GM21737 (cell line): ENCODE measurements around the gene SPRED1.

Source experiments
- ATAC-seq: cut with Tn5 transposase; IDR thresholded peaks from one replicate; pipeline ENCODE4 v1.9.1; 2021; ENCODE audit warnings: mild to moderate bottlenecking, moderate library complexity; ENCODE audit not compliant: unreplicated experiment

SPRED1 gene

DNA sequence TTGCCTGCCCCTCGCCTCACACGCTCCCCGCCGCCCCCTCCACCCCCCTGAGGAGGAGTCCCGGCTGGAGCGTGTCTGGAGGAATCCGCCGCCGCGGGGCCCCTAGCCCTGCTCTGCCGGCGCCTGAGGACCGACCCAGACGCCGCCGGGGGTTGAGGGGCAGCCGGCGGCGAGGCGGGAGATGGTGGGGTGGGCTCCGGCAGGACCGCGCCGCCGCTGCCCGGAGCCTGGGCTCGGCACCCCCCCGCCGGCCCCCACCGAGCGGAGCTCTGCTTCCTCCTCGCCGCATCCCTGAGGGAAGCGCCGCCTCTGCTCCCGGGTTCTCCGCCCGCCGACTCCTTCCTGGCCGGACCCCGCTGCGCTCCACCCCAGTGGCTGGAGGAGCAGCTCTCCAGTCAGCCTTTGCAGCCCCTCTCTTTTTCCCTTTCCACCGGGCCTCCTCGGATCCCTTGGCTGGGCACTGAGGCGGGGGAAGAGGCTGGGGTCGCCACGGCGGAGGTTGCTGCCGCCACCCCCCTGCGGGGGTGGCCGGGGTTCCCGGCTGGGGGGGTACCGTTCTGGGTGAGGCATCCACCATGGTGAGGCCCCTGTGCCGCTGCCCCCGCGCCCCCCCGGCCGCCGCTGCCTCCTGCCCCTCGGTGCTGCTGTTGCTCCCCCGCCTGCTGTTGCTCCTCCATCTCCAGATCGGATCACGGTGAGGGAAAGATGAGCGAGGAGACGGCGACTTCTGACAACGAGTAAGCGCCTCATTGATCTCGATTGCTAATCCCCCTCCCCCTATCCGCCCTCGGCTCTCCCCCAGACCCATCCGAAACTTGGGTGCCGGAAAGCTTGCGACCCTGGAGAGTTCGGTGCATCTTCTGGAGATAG is at the start of gene SPRED1:
TSS of gene SPRED1 (plus strand) at position 356 of the 870 bp plus-strand sequence. CDS start at position 706, 350 bp downstream.
- peak; percentile 28 for ATAC-seq

DNA sequence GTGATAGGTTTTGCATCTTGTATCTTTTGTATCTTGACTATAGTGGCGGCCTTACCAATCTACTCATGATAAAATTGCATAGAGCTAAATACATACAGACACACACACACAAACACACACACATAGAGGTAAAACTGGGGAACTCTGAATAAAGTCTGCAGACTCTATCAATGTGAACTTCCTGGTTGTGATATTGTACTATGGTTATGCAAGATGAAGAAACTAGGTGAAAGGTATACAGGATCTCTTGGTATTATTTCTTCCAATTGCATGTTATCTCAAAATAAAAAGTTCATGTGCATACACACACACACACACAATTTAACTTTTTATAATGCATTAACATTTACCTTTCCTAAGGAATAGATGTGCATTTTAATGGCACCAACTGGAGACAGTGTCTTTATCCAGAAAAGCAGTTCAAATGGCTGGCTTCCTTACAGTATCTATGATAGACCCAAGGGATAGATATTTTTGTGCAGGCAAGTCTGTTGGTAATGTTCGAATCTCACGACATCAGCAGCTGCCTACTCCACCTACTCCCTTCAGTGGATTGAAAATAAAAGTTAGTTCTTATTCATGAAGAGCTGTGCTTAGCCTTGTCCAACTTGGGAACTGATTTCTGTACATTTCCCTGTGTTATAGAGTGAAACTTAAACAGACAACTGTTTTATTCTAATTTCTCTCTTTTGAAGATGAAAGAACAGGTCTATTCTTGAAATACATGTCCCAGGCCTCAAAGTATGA is 46.9 kb upstream of the SPRED1 start:
- no peak for ATAC-seq

DNA sequence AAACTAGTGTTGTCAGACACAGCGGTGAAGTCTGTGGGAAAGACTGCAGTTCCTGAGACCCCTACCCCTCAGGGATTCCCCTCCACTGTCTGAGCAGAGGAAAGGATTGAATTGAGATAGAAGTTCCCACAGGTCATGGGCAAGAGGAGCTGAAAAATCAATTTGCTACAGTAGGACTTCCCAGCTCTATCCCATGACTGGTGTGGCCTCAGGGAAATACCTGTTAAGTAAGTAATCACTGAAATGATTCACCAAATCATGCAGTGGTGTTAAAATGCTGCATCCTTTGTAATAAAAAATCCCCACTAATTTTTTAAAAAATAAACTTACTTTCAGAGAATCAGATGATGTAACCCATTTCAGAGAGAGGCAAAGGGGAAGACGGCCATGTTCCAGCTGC is 45.0 kb upstream of the SPRED1 start:
- ATAC-seq: no peak

DNA sequence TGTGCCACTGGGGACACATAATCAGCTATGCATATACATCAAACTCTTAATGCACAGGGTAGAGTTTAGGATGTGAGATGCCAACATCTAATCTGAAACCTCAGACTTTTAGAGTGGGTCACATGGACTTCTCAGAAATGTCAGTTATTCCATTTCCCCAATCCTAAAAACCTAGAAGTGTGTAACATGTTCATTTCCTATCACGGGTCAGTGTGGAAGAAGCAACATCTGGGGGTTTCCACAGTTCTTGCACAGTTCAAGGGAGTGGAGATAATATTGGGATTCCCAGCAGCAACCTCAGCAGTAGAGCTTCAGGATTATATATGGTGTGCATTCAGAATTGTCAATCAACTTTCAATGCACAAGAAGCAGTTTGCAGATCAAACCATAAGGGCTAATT is 44.4 kb upstream of the SPRED1 start:
- ATAC-seq: no peak

DNA sequence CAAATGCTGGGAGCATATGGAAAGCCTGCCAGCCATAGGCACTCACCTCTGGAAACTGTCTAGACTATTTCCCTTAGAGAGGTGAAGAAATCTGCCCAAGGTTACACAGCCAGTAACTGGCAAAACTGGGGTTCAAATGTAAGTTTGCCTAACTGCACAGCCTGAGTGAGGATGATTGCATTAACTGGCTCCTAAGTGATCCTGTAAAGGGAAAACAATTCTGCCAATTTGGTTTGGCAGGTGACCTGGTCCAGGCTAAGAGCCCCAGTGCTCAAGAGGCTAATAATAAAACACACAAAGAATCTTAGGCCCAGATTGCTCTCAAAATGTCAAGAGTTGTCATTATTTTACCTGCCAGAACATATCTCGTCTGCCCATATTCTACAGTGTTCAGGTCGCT is 43.9 kb upstream of the SPRED1 start:
- no peak for ATAC-seq

DNA sequence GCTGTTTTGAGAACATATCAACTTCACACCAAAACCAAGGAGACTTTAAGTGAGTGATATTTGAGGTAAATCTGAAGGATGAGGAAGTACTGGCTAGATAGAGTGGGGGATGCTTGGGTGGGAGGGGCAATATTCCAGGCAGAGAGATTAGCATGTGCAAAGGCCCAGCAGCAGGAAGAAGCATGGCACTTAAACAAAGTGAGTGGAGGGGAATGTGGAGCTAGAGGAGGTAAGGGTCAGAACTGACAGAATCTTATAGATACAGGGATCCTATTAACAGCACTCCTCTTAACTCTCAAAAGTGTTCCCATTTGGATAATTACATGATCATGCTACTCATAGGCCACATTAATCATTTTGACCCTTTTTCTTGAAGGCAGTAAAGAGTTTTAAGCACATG is 41.4 kb upstream of the SPRED1 start:
- ATAC-seq: no peak

DNA sequence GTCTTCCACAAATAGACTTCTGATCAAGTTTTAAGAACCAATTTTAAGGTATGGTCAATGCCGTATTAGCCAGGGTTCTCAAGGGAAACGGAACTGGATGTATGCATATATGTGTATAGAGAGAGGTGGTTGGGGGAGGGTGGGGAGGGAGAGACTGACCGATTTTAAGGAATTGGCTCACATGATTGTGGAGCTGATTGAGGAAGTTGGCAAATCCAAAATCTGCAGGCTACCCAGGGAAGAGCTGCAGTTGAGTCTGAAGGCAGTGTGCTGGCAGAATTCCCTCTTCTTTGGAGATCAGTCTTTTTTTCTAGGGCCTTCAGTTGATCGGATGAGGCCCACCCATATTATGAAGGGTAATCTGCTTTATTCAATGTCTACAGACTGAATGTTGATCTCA is 40.8 kb upstream of the SPRED1 start:
- no peak for ATAC-seq

DNA sequence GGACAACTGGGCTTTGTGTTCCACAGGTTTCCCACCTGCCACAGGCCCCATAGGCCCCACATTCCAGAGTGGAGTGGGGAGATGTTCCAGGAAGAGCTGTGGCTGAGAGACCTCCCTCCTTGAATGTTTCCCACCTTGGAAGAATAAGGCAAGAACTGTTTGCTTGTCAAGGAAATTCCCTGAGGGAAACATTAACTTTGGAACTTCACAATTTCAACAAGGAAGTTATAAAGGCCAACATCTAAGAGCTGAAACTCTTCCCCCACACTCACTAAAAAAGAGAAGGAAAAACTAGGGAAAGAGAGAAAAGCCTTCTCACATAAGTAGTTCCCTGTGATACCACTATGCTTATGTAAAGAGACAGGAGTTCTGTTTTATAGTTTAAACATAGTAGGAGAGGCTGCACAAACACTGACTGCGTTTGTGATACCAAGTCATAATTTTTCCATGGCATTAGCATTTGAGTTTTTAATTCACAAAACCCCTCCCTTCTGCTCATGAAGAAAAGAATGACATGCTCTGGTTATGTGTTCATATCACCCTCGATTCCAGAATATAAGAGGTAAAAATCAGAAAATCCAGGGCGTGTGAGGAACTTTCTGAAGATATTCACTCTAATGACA is 39.8 kb upstream of the SPRED1 start:
- no peak for ATAC-seq

DNA sequence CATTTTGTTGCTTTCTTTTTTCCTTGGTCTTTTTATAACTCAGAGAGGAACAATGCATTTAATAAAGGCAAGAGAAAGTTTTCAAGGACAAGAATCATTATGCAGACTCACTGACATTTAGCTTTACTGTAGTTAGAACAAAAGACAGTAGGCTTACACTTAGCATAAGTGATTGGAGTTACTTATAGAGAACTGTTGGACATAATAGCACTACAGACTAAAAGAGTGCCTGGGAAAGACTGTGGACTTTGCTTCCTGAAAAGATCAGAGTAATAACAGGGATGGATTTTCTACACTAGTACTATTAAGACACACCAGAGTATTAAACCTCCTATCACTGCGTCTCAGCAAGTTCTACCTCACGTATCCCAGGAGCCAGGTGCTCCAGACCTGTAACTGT is 39.3 kb upstream of the SPRED1 start:
- ATAC-seq: no peak

DNA sequence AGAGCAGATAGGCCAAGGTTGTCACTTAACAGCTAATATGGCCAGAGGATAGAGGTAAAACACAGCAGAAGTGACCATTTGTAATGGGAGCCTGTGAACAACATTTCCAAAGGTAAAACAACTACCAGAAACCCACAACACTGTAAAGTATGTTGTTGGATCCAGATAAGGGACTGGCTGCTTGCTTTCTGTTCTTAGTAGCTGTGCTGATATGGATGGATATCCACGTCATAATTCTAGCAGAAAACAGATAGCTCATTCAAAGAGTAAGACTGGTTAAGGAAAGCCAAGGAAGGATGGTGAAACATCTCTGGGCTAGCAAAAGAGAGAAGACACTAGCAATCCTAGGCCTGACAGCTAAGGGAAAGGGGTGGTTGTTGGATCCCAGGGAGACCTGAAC is 36.9 kb upstream of the SPRED1 start:
- ATAC-seq: no peak

DNA sequence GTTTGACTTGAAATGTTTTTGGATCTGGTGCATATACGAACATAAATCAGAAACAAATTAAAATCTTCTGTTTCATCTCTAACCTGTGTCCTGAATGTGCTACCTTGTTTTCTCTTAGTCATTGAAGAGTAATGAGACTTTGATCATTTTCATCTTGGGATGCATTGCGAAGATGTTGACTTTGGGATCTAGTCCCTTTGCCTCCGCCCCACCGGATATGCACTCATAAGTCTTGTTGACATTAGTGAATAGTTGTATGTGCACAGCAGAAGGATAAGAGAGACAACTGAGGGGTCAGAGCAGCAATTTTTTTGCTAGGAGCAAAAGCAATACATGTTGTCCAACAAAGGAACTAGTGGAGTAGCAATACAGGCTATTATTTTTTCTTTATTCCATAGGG is 35.9 kb upstream of the SPRED1 start:
- no peak for ATAC-seq

DNA sequence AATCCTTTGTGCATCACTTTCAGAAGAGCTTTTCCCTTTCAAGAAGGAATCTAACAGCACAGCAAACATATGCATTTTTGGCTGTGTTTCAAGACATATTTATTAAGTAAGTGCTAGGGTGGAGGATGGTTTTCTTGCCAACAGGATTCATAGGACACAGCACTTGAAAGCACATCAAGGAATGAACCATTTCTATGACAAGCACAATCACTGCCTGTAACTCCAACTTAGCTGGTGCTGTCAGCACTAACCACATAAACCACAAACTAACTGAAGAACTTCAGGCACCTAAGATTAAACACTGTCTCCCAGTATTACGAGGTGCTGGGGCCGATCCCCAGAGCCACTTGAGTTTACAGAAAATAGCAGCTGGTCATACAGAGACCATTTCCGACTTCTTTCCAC is 35.4 kb upstream of the SPRED1 start:
- no peak for ATAC-seq

DNA sequence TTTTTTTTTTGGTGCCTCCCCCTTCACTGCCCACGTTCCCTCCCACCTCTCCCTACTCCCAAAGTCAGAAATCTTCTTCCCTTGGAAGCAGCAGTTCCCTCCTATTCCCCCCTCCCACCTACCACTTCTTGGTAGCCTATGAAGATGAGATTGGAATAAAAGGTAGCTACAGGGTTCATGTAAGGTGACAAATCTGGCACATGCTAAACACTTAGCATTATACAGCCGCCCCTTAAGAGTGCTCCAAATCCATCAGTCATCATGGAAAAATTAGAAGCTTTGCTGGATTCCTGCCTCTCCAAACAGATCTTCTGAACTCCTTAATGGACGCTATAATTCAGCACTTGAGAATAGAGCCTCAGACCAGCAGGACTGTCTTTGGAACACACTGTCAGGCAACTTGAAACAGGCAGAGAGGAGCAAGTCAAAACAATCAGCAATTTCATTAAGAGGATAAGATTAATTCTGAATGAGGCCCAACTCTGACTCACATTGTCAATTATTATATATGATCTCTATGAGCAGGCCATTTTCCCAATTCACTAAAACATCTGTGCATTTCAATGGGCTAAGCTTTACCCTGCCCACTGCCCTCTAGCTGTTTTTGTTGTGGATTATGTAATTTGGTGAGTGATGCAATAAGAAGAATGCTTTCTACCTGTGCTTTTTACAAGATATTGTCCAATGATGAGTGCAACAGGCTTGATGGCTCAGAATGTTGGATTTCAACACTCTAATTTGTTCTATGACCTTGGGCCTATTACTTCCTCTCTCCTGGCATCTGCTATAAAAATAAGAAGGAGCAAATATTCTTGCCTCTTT is 34.6 kb upstream of the SPRED1 start:
- ATAC-seq: no peak

DNA sequence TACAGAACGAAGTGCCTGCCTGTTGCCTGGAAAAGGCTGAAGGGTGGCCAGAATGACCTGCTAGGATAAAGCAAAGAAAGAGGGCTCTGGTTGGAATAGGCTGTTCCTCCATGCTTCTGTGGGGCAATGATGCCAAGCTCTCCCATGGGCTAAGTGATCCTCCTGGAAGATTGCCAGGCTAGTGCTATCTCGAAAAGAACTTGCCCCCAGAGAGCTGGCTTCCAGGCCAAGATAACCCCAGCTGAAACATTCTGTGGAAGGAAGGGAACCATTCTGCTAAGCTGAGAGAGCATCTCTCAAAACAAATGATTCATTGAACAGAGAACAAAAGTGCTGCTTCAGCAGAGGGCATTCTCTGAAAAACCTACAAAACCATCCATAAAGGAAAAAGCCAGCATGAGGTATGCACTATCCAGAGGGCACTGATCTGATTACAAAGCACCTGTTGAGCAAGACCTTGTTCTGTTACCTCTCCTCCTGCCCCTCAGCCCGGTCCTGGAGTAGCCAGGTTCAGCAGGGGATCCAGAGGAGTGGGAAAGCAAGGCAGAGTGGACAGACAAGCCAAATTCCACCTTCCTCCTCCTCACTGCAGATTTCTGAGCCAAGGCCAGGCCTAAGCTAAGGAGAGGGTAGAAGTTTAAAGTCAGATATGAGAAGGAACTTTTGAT is 31.9 kb upstream of the SPRED1 start:
- ATAC-seq: no peak

DNA sequence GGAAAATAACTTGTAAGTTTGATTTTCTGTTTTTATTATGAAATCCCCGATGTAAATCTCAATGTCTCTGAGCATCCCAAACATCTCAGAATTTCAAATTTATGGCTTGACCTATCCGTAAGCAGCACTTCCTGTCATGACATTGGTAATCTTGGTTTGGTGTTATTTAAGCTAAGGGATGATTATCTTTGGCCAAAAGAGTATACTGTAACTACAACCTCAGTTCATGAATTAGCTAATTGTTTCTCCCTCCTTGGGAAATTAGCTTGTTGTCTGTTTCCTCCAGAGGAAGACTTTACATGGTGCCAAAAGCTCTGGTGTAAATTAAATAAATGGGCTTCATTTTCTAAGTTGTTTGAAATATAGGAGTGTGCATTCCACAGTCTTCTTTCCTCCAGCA is 28.1 kb upstream of the SPRED1 start:
- ATAC-seq: no peak

DNA sequence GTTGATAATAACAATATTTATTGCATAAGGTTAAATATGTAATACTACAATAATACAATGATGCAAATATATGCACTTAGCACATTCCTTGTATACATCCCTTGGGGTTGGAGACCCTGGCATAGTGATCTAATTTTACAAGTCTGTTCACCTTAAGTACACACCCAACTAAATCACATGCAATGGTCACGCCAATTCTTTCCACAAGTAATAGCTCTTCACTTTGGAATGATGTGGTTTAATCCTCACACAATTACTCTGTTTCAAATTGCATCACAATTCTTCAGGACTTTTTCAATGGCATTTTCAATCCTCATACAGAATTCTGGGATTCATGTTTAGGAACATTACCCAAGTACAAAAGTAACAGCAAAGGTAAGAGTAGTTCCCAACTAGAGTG is 27.3 kb upstream of the SPRED1 start:
- ATAC-seq: no peak

DNA sequence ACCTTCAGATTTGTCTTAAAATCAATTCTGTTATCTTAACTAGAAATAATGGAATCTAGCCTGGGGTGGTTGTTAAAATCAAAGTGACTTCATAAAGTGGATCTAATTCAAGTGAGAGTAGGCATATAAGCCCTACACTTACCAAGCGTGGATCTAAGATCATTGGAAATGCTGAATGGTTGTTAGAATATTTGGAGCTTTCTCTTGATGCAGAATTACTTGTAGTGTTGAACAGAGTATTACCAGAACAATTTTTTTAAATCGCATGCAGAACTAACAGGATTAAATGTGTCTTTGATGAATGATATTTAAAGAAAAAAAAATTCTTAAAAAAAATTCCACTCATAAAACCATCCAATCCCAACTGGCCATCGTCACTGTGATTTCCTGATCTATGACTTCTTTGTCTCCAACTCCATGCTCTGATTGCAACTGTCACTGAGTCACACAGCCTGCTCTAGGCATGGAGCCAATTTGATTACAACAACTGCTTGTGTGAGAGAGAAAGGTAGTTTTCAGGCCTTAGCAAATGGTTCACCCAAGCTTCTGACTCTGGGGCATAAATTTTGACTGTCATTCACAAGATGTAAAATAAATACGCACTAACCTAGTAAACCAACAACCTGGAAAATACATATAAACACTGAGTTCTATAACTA is 25.9 kb upstream of the SPRED1 start:
- ATAC-seq: no peak

DNA sequence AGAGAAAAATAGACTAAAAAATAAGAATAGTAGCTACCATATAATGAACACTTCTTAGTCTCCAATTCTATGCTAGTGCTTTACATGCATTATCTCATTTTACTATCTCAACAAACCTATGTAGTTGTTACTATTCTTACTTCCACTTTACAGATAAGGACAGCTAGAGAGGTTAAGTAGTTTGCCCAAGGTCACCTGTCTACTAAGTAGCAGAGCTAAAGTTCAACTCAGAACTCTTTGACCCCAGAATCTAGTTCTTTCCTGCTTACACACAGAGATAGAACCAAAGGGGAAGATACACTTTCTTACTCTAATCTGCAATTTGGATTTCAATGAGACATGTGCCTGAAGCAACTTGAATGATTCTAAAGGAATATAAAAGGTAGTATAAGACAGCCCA is 24.7 kb upstream of the SPRED1 start:
- ATAC-seq: no peak

DNA sequence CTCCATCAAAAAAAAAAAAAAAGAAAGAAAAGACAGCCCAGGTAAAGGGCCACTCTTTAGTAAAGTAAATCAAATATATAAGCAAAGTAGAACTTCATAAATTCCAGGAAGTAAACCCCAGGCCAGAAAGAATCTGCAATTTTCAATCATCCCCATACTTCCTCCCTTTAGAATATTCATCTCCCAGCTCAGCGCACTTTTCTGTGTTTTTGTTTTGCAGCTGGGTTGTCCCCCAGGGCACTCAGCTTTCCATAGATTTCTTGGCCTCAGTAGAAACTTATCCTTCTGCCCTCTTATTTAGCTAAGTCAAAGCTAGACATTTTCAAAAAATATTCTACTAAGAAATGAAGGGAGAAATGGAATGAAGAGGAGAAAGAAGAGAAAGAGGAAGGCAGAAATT is 24.0 kb upstream of the SPRED1 start:
- no peak for ATAC-seq
